Panc1 (cell line): ENCODE data around the gene ETV5. TPM values are rescaled to one million over a fixed set of nuclear protein-coding genes. Genes with fewer than 3 reads are reported as not detected.

ENCODE experiments used
- ATAC-seq: fragments of 200-7000 bp; cut with Tn5 transposase; 2 replicates; pipeline ENCODE4 v1.9.1; 2020; ENCODE audit warnings: mild to moderate bottlenecking, moderate library complexity
- BruUV-seq: library from RNA; stranded (reverse); fragments of 400-500 nt; replicated peaks from 2 replicates; lab custom pipeline; 2021; lab: Mats Ljungman, UMichigan
- CTCF ChIA-PET: fragments of 300-600 bp; sonication (Branson Sonifier 250); formaldehyde crosslinking; loops from one replicate; lab custom pipeline; 2022; ENCODE audit warnings: antibody characterized with exemption; lab: Charles Lee
- POLR2A ChIA-PET: fragments of 300-600 bp; sonication (Branson Sonifier 250); formaldehyde crosslinking; loops from one replicate; lab custom pipeline; 2022; ENCODE audit warnings: antibody characterized with exemption; lab: Charles Lee
- DNase-seq: peaks from one replicate; pipeline ENCODE4 v3.0.0-alpha.2; 2010; ENCODE audit warnings: low read depth, low spot score
- H3K27ac ChIP-seq: 2 replicates; pipeline ENCODE4 v1.5.1; 2011; ENCODE audit warnings: mild to moderate bottlenecking, low read length, inconsistent platforms
- H3K27me3 ChIP-seq: fragments of 200-500 bp; sonication (Bioruptor generic); 2 replicates; pipeline ENCODE4 v1.6.0; 2014; ENCODE audit warnings: low read length, inconsistent platforms; ENCODE audit not compliant: control insufficient read depth, insufficient read depth
- H3K36me3 ChIP-seq: fragments of 200-500 bp; sonication (Bioruptor generic); 2 replicates; pipeline ENCODE4 v1.5.1; 2014; ENCODE audit warnings: inconsistent platforms, mild to moderate bottlenecking, low read length, moderate library complexity; ENCODE audit not compliant: control insufficient read depth, insufficient read depth
- H3K4me1 ChIP-seq: 2 replicates; pipeline ENCODE4 v1.5.1; 2011; ENCODE audit warnings: inconsistent platforms, mild to moderate bottlenecking, low read length, moderate library complexity; ENCODE audit not compliant: control insufficient read depth, insufficient read depth
- H3K4me3 ChIP-seq, 2 experiments: 2 replicates each; pipeline ENCODE4 v1.5.1; 2011 to 2012; ENCODE audit warnings: low read depth in 2 of 2, low read length in 2 of 2, mild to moderate bottlenecking in 2 of 2, inconsistent platforms in 1 of 2, moderate library complexity in 1 of 2
- H3K9me3 ChIP-seq: fragments of 200-500 bp; sonication (Bioruptor generic); 2 replicates; pipeline ENCODE4 v1.5.1; 2014; ENCODE audit warnings: low read depth, mild to moderate bottlenecking, inconsistent platforms, low read length, moderate library complexity; ENCODE audit not compliant: control insufficient read depth, insufficient read depth
- CTCF ChIP-seq: fragments of 450-650 bp; IDR thresholded peaks from 2 replicates; pipeline ENCODE4 v1.5.1; 2017; ENCODE audit warnings: mild to moderate bottlenecking
- POLR2AphosphoS5 ChIP-seq: IDR thresholded peaks from 2 replicates; pipeline ENCODE4 v1.6.1; 2012; ENCODE audit warnings: mild to moderate bottlenecking, low read depth, low read length, moderate library complexity
- SIN3A ChIP-seq: IDR thresholded peaks from 2 replicates; pipeline ENCODE4 v1.6.1; 2012; ENCODE audit warnings: low read depth, mild to moderate bottlenecking, low read length, moderate library complexity, borderline replicate concordance; ENCODE audit not compliant: insufficient read depth
- TCF7L2 ChIP-seq: IDR thresholded peaks from 2 replicates; pipeline ENCODE4 v1.6.1; 2011; ENCODE audit warnings: mild to moderate bottlenecking, low read depth, low read length, inconsistent platforms
- in situ Hi-C: cut with HindIII; loops from 2 replicates; pipeline ENCODE4 v1.10.0; 2016; ENCODE audit warnings: low sequenced_read_pairs, low pct_unique_long_range_greater_than_20kb
- intact Hi-C: fragments of 100-400 bp; cut with micrococcal nuclease; formaldehyde crosslinking; loops from one replicate; pipeline ENCODE4 v1.10.0; 2022; ENCODE audit not compliant: unreplicated experiment
- total RNA-seq: library from RNA; stranded (reverse); gene quantifications from one replicate; pipeline ENCODE4 v1.2.1, GENCODE V29; 2021; ENCODE audit not compliant: unreplicated experiment
- TF ChIP-seq, protein P1 (sequence below), 2 experiments: IDR thresholded peaks; 2 replicates each; pipeline ENCODE4 v1.6.1; 2011 to 2012; ENCODE audit warnings: low read depth in 2 of 2, control low read depth in 1 of 2, low read length in 1 of 2, mild to moderate bottlenecking in 1 of 2, moderate library complexity in 1 of 2; ENCODE audit not compliant: insufficient read depth in 1 of 2

The ETV5 gene
- total RNA-seq, 1 experiment from 2014 or later: 79.3 TPM

DNA sequence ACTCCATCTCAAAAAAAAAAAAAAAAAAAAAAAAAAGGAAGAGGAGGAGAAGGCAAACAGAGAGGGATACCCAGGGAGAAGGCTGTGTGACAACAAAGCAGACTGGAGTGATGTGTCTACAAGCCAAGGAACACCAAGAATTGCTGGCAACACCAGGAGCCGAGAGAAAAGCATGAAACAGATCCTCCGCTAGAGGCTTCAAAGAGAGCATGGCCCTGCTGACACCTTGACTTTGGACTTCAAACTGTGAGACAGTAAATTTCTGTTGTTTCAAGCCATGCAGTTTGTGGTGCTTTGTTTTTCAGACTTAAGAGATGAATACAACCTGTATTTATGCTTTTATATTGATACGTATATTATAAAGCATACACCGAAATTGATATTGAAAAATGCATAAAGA, 96.8 kb downstream of the ETV5 start:
- in situ Hi-C loops: no loop called here
- DNase-seq: no peak
- no peaks in the 10 kb centered on the region for H3K27me3 ChIP-seq
- ChIA-PET POLR2A (no interaction called here), CTCF (interaction anchor here (0.5 kb wide), 1 partner anchor 9 kb away, joined by 3 read pairs; no protein-coding TSS in a partner anchor)
- TF ChIP-seq POLR2AphosphoS5: no peak
- TF ChIP-seq SIN3A: no peak
- TF ChIP-seq TCF7L2: no peak
- TF ChIP-seq, protein P1, sequence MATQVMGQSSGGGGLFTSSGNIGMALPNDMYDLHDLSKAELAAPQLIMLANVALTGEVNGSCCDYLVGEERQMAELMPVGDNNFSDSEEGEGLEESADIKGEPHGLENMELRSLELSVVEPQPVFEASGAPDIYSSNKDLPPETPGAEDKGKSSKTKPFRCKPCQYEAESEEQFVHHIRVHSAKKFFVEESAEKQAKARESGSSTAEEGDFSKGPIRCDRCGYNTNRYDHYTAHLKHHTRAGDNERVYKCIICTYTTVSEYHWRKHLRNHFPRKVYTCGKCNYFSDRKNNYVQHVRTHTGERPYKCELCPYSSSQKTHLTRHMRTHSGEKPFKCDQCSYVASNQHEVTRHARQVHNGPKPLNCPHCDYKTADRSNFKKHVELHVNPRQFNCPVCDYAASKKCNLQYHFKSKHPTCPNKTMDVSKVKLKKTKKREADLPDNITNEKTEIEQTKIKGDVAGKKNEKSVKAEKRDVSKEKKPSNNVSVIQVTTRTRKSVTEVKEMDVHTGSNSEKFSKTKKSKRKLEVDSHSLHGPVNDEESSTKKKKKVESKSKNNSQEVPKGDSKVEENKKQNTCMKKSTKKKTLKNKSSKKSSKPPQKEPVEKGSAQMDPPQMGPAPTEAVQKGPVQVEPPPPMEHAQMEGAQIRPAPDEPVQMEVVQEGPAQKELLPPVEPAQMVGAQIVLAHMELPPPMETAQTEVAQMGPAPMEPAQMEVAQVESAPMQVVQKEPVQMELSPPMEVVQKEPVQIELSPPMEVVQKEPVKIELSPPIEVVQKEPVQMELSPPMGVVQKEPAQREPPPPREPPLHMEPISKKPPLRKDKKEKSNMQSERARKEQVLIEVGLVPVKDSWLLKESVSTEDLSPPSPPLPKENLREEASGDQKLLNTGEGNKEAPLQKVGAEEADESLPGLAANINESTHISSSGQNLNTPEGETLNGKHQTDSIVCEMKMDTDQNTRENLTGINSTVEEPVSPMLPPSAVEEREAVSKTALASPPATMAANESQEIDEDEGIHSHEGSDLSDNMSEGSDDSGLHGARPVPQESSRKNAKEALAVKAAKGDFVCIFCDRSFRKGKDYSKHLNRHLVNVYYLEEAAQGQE (IDR thresholded peaks at IDR 0.05; ENCODE audit: insufficient read depth in 1 of 2, low read depth in 2 of 2, low read length in 1 of 2): no peak
- no peak for TF ChIP-seq CTCF
- no peaks in the 10 kb centered on the region for H3K36me3 ChIP-seq
- no peaks in the 10 kb centered on the region for H3K4me1 ChIP-seq
- H3K4me3 ChIP-seq: no peak overlapping the region
- ATAC-seq: no peak
- intact Hi-C loops: no loop called here
- H3K9me3 ChIP-seq: no peaks in the 10 kb centered on the region
- no peak overlapping the region for H3K27ac ChIP-seq
- no TSS peak for BruUV-seq

DNA sequence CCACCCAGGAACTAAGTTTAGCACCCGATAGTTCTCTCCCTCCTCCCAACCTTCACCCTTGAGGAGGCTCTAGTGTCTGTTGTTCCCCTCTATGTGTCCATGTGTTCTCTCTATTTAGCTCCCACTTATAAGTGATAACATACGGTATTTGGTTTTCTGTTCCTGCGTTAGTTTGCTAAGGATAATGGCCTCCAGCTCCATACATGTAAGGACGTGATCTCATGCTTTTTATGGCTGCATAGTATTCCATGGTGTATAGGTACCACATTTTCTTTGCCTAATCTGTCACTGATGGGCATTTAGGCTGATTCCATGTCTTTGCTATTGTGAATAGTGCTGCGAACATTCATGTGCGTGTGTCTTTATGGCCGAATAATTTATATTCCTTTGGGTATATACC, 104.2 kb downstream of the ETV5 start:
- H3K36me3 ChIP-seq: no peaks in the 10 kb centered on the region
- H3K9me3 ChIP-seq: no peaks in the 10 kb centered on the region
- TF ChIP-seq TCF7L2 (no peak), POLR2AphosphoS5 (no peak), CTCF (no peak), SIN3A (no peak)
- TF ChIP-seq, protein P1 (IDR thresholded peaks at IDR 0.05; ENCODE audit: insufficient read depth in 1 of 2, low read depth in 2 of 2, low read length in 1 of 2): no peak
- H3K4me3 ChIP-seq: no peak overlapping the region
- in situ Hi-C loops (no loop called here), intact Hi-C loops (no loop called here)
- ChIA-PET CTCF (no interaction called here), POLR2A (no interaction called here)
- no peak for ATAC-seq
- H3K27ac ChIP-seq: no peak overlapping the region
- no peak for DNase-seq
- H3K4me1 ChIP-seq: no peaks in the 10 kb centered on the region
- BruUV-seq: no TSS peak
- H3K27me3 ChIP-seq: no peaks in the 10 kb centered on the region
